Kidney epithelial cell (primary cell): ENCODE measurements around the gene BRME1. TPM values are rescaled to one million over a fixed set of nuclear protein-coding genes. Genes with fewer than 3 reads are reported as not detected.
A peak's percentile ranks its signal among the peaks of the same experiment; 100 is the strongest.

Experiments
- DNase-seq: peaks from one replicate; pipeline ENCODE4 v3.0.0-alpha.2; 2010; ENCODE audit warnings: low read depth
- H3K27me3 ChIP-seq: 2 replicates; pipeline ENCODE4 v1.6.0; 2011; ENCODE audit warnings: low read length; ENCODE audit not compliant: control insufficient read depth, insufficient read depth
- H3K36me3 ChIP-seq: 2 replicates; pipeline ENCODE4 v1.5.1; 2011; ENCODE audit warnings: low read length; ENCODE audit not compliant: control insufficient read depth, insufficient read depth
- H3K4me3 ChIP-seq: 2 replicates; pipeline ENCODE4 v1.5.1; 2011; ENCODE audit warnings: low read depth, mild to moderate bottlenecking, control low read depth, low read length
- CTCF ChIP-seq: IDR thresholded peaks from 2 replicates; pipeline ENCODE4 v1.5.1; 2011; ENCODE audit warnings: mild to moderate bottlenecking, moderate library complexity, low read length, control low read depth, inconsistent platforms; ENCODE audit not compliant: insufficient read depth, poor library complexity, severe bottlenecking
- total RNA-seq: library from RNA; depleted of rRNA; stranded (reverse); fragments of >200 nt; gene quantifications from 2 replicates; pipeline ENCODE4 v1.2.3, GENCODE V29; 2015

BRME1 gene
- 1.7 and 2.5 TPM in 2 replicates for total RNA-seq

- peak; percentile 52 for DNase-seq
- no peak for TF ChIP-seq CTCF
- Histone ChIP-seq H3K4me3 (peak within 1 kb of the TSS; percentile 86), H3K27me3 (no peaks in the 10 kb centered on the region), H3K36me3 (peaks cover 2% of the 10 kb centered on the region)
Observed at GRCh38 chr19:13905634-13906520, at the start of gene BRME1, which contains the start of gene CC2D1A. Gene BRME1, minus strand, starts transcription at chr19:13906117. Its CDS starts 1,225 bp downstream, at chr19:13904892. Gene CC2D1A, plus strand, starts transcription at chr19:13906201. Its CDS starts 241 bp downstream, at chr19:13906442.

GRCh38 chr19:13954185-13954584 lies 48.3 kb upstream of the BRME1 start:
- TF ChIP-seq CTCF: no peak
- no peak for DNase-seq
- H3K36me3 ChIP-seq: peaks cover 1% of the 10 kb centered on the region

GRCh38 chr19:13952931-13953531 lies 47.1 kb upstream of the BRME1 start:
- peak overlapping the region; percentile 88 for H3K4me3 ChIP-seq
- TF ChIP-seq CTCF: peak; percentile 13
- DNase-seq: no peak
- H3K36me3 ChIP-seq: peaks cover 1% of the 10 kb centered on the region
- no peaks in the 10 kb centered on the region for H3K27me3 ChIP-seq

More at GRCh38 chr19:13954185-13954584, 48.3 kb upstream of the BRME1 start:
- Histone ChIP-seq H3K27me3 (no peaks in the 10 kb centered on the region), H3K4me3 (no peak overlapping the region)

- peak; percentile 98 for DNase-seq
- TF ChIP-seq CTCF: no peak
- H3K4me3 ChIP-seq: peak within 1 kb of the TSS; percentile 88
- no peaks in the 10 kb centered on the region for H3K27me3 ChIP-seq
- H3K36me3 ChIP-seq: peaks cover 1% of the 10 kb centered on the region
Observed at GRCh38 chr19:13952154-13952930, 46.4 kb upstream of the BRME1 start, which contains the start of gene DCAF15. Gene DCAF15, plus strand, starts transcription at chr19:13952509. Its CDS starts 4 bp downstream, at chr19:13952513.

GRCh38 chr19:13951799-13952153 lies 45.9 kb upstream of the BRME1 start:
- peak overlapping the region; percentile 21 for H3K4me3 ChIP-seq
- DNase-seq: no peak
- H3K27me3 ChIP-seq: no peaks in the 10 kb centered on the region
- H3K36me3 ChIP-seq: peaks cover 1% of the 10 kb centered on the region
- TF ChIP-seq CTCF: no peak
